ENCODE results near the gene AHSA1.

Gene AHSA1

GRCh38 chr14:77508876-77509275 lies 51.0 kb downstream of the AHSA1 start:
- Histone ChIP-seq H3K4me3 (ENCODE audit: low read depth, low read length) (no peak overlapping the region), H3K27me3 (no peaks in the 10 kb centered on the region), H3K4me1 (no peaks in the 10 kb centered on the region), H3K9me3 (no peaks in the 10 kb centered on the region), H3K36me3 (peaks cover 15% of the 10 kb centered on the region; the same call in 1 of the 2 replicates)
- no peak for DNase-seq
- TF ChIP-seq, protein P1, sequence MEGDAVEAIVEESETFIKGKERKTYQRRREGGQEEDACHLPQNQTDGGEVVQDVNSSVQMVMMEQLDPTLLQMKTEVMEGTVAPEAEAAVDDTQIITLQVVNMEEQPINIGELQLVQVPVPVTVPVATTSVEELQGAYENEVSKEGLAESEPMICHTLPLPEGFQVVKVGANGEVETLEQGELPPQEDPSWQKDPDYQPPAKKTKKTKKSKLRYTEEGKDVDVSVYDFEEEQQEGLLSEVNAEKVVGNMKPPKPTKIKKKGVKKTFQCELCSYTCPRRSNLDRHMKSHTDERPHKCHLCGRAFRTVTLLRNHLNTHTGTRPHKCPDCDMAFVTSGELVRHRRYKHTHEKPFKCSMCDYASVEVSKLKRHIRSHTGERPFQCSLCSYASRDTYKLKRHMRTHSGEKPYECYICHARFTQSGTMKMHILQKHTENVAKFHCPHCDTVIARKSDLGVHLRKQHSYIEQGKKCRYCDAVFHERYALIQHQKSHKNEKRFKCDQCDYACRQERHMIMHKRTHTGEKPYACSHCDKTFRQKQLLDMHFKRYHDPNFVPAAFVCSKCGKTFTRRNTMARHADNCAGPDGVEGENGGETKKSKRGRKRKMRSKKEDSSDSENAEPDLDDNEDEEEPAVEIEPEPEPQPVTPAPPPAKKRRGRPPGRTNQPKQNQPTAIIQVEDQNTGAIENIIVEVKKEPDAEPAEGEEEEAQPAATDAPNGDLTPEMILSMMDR (IDR thresholded peaks at IDR 0.05; ENCODE audit: low read depth, low read length) = no peak

DNA sequence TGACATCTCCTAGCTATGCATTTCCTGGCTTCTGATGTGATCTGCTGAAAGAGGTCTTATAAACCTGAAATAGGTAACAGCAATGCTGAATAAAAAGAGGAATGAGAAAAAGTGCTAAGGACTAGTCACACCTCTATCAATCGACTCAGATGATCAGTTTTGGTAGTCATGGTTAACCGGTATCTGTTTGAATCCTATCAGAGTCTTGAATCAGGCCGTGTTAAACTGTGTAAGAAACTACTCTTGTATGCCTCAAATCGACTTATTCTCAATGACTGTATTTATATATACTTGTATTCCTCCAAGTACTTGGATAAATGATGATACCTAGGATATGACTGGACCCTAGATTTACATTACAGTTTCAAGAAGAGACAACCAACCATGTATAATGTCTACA lies 51.5 kb downstream of the AHSA1 start:
- Histone ChIP-seq H3K9me3 (no peaks in the 10 kb centered on the region), H3K4me3 (ENCODE audit: low read depth, low read length) (no peak overlapping the region), H3K27me3 (no peaks in the 10 kb centered on the region), H3K4me1 (no peaks in the 10 kb centered on the region), H3K36me3 (peaks cover 15% of the 10 kb centered on the region; the same call in 1 of the 2 replicates)
- DNase-seq = no peak
- TF ChIP-seq, protein P1 (IDR thresholded peaks at IDR 0.05; ENCODE audit: low read depth, low read length) = no peak

DNA sequence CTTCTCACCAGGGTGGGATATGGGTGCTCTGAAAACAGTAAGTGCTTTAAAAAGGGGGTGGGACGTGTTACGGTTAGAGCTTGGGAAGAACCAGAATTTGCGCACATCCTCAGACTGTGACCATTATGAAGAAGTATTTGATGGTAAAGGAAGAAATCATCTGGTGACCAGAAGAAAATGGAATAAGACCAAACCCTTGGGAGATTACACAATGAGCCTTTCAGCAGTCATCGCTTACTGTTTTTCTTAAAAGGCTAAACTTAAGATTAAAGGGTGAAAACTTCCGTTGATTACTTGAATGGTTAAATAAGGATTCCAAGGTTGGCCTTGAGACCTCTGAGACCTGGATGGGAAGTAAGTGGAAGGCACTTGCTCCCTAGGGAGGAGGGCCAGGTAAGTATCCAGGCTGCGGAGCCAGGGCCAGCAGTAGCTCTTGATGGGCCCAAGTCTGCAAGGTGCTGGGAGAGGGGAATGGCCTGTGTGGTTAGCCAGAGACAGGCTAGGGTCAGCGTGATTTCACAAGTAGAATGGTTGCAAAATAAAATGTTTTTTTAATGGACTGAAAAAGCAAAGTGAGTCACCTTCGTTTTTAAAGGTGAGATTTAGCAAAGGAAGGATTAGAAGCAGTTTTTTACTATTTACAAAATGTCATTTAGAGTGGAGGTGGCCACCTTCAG lies 53.7 kb downstream of the AHSA1 start:
- TF ChIP-seq, protein P1 (IDR thresholded peaks at IDR 0.05; ENCODE audit: low read depth, low read length) = no peak
- Histone ChIP-seq H3K9me3 (no peaks in the 10 kb centered on the region), H3K27me3 (no peaks in the 10 kb centered on the region), H3K4me1 (no peaks in the 10 kb centered on the region), H3K4me3 (ENCODE audit: low read depth, low read length) (no peak overlapping the region), H3K36me3 (peaks cover 11% of the 10 kb centered on the region; the same call in 1 of the 2 replicates)
- DNase-seq = no peak

DNA sequence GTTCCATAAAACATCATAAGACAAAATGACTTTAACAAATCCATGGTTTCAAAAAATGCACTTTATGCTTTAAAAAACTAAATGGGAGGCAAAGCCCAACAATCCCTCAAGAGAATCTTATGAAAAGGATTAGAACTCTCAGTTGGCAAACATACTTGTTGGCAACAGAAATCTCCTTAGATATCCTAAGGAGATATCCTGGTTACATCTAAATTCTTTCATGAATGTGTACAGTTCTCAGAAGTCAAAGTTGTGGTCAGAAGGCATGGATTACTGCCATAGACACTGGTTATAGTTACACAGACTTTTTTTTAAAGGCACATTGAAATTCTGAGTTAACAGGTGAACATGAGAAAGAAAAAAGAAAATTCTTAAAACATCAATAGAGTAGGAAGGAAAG lies 58.2 kb downstream of the AHSA1 start:
- Histone ChIP-seq H3K4me1 (no peaks in the 10 kb centered on the region), H3K36me3 (peaks cover 20% of the 10 kb centered on the region; the same call in 1 of the 2 replicates), H3K4me3 (ENCODE audit: low read depth, low read length) (no peak overlapping the region), H3K27me3 (no peaks in the 10 kb centered on the region), H3K9me3 (no peaks in the 10 kb centered on the region)
- TF ChIP-seq, protein P1 (IDR thresholded peaks at IDR 0.05; ENCODE audit: low read depth, low read length) = no peak
- DNase-seq = no peak
